GM12878 (cell line): Measurements from ENCODE around the gene DNTTIP2. TPM values are rescaled to one million over a fixed set of nuclear protein-coding genes. Genes with fewer than 3 reads are reported as not detected.
"Not testable (repeated sequence)": the region's sequence is repeated elsewhere in the genome, so short reads cannot be mapped to it uniquely, and the experiment has no call there.

Source experiments
- ATAC-seq: fragments of 200-7000 bp; cut with Tn5 transposase; 3 replicates; pipeline ENCODE4 v1.9.1; 2020; ENCODE audit warnings: mild to moderate bottlenecking, moderate library complexity
- BruUV-seq: library from RNA; stranded (reverse); fragments of 400-500 nt; replicated peaks from 2 replicates; lab custom pipeline; 2021; lab: Mats Ljungman, UMichigan
- CTCF ChIA-PET: fragments of 300-600 bp; sonication (Branson Sonifier 250); formaldehyde crosslinking; extraction: SDS; loops from one replicate; lab custom pipeline; 2021; ENCODE audit warnings: inconsistent platforms; lab: Yijun Ruan, JAX
- POLR2A ChIA-PET: fragments of 350-600 bp; formaldehyde crosslinking; extraction: SDS; loops from one replicate; lab custom pipeline; 2021; ENCODE audit warnings: inconsistent platforms; lab: Charles Lee
- RAD21 ChIA-PET: fragments of 300-600 bp; sonication (Branson Sonifier 250); formaldehyde crosslinking; loops from one replicate; lab custom pipeline; 2023; ENCODE audit warnings: antibody characterized with exemption; ENCODE audit not compliant: unreplicated experiment; lab: Charles Lee
- SMC1A ChIA-PET: fragments of 300-600 bp; sonication (Branson Sonifier 250); formaldehyde crosslinking; loops from one replicate; lab custom pipeline; 2023; ENCODE audit not compliant: unreplicated experiment, uncharacterized antibody; lab: Charles Lee
- DNase-seq: peaks from one replicate; pipeline ENCODE4 v3.0.0-alpha.2; 2011; ENCODE audit warnings: low read depth, low spot score
- FAIRE-seq: peaks from 3 replicates; lab custom pipeline; 2011; peaks lifted over from hg19 to GRCh38; lab: Jason Lieb, UNC
- H2AFZ ChIP-seq: 2 replicates; pipeline ENCODE4 v1.6.0; 2011; ENCODE audit warnings: low read depth, low read length, control low read depth; ENCODE audit not compliant: control insufficient read depth
- H3K27ac ChIP-seq: 2 replicates; pipeline ENCODE4 v1.5.1; 2011; ENCODE audit warnings: control low read depth; ENCODE audit not compliant: control insufficient read depth, insufficient read depth
- H3K27me3 ChIP-seq, 2 experiments: replicated peaks in 1 of 2; 2 replicates each; pipeline versions ENCODE4 v1.6.0 to v1.6.1; 2011; ENCODE audit warnings: low read length in 1 of 2; ENCODE audit not compliant: control insufficient read depth in 2 of 2, insufficient read depth in 2 of 2
- H3K36me3 ChIP-seq, 2 experiments: 2 replicates each; pipeline ENCODE4 v1.5.1; 2011; ENCODE audit warnings: low read length in 1 of 2; ENCODE audit not compliant: control insufficient read depth in 2 of 2, insufficient read depth in 2 of 2
- H3K4me1 ChIP-seq: 2 replicates; pipeline ENCODE4 v1.6.1; 2011; ENCODE audit warnings: mild to moderate bottlenecking, low read length, moderate library complexity, mixed read lengths; ENCODE audit not compliant: control insufficient read depth, insufficient read depth
- H3K4me2 ChIP-seq: 2 replicates; pipeline ENCODE4 v1.6.0; 2011; ENCODE audit warnings: control low read depth; ENCODE audit not compliant: control insufficient read depth, insufficient read depth
- H3K4me3 ChIP-seq: fragments of 200-600 bp; sonication (generic); 2 replicates; pipeline ENCODE4 v1.5.1; 2016
- H3K79me2 ChIP-seq: 2 replicates; pipeline ENCODE4 v1.6.0; 2011; ENCODE audit warnings: low read length; ENCODE audit not compliant: control insufficient read depth, insufficient read depth
- H3K9ac ChIP-seq: 2 replicates; pipeline ENCODE4 v1.8.0; 2011; ENCODE audit warnings: low read length, control low read depth, mixed read lengths; ENCODE audit not compliant: control insufficient read depth, insufficient read depth
- H3K9me3 ChIP-seq: replicated peaks from 3 replicates; pipeline ENCODE4 v1.5.1; 2011; ENCODE audit warnings: mild to moderate bottlenecking, low read length; ENCODE audit not compliant: control insufficient read depth, insufficient read depth
- H4K20me1 ChIP-seq: 2 replicates; pipeline ENCODE4 v1.6.0; 2011; ENCODE audit not compliant: control insufficient read depth, insufficient read depth
- FOXM1 ChIP-seq: IDR thresholded peaks from 2 replicates; pipeline ENCODE4 v1.6.1; 2012; ENCODE audit warnings: low read depth, mild to moderate bottlenecking, inconsistent platforms, low read length, moderate library complexity
- TCF7 ChIP-seq: IDR thresholded peaks from 2 replicates; pipeline ENCODE4 v1.6.1; 2014; ENCODE audit warnings: antibody characterized with exemption, borderline replicate concordance
- WGBS: methylation state at CpG from one replicate; pipeline ENCODE4 v1.1.6; 2016; ENCODE audit warnings: low lambda C conversion rate; ENCODE audit not compliant: insufficient replicate concordance, insufficient coverage; ENCODE audit errors: missing lambda C conversion rate; 5-methylcytosine and 5-hydroxymethylcytosine counted together
- in situ Hi-C: fragments of 300-500 bp; cut with MboI; formaldehyde crosslinking; loops from 9 replicates; pipeline ENCODE4 v1.14.3; 2018; ENCODE audit warnings: mixed read lengths
- intact Hi-C: fragments of 100-400 bp; cut with micrococcal nuclease; formaldehyde crosslinking; loops from one replicate; pipeline ENCODE4 v1.14.2; 2022; ENCODE audit not compliant: unreplicated experiment
- polyA plus RNA-seq, 11 experiments: library from polyadenylated mRNA; depleted of rRNA in 4 of 11; unstranded in 6 of 11; stranded (reverse) in 5 of 11; fragments of >200 nt; fragmentation: Nextera tagmentation in 4 of 11; fragmentation: Illumina TruSeq in 1 of 11; extraction: Ambion mirVana in 4 of 11; extraction: Trizol in 1 of 11; gene quantifications; 1 replicate in 1 of 11; 2 replicates in 10 of 11; pipeline versions ENCODE4 v1.2.1 to v1.2.3, GENCODE V29; 2011 to 2016; ENCODE audit warnings: inconsistent platforms in 2 of 11, missing spikeins in 2 of 11, low read depth in 1 of 11
- total RNA-seq, 4 experiments: library from RNA; depleted of rRNA in 3 of 4; stranded (reverse); fragments of >200 nt in 3 of 4; fragmentation: Illumina TruSeq in 1 of 4; extraction: Trizol in 1 of 4; gene quantifications; 2 replicates each; pipeline versions ENCODE4 v1.2.1 to v1.2.3, GENCODE V29; 2013 to 2021
- TF ChIP-seq, protein P1 (sequence below): fragments of 450-650 bp; IDR thresholded peaks from 2 replicates; pipeline ENCODE4 v1.6.1; 2016; ENCODE audit warnings: mild to moderate bottlenecking, moderate library complexity, borderline replicate concordance
- TF ChIP-seq, protein P2 (sequence below): fragments of 450-650 bp; IDR thresholded peaks from 2 replicates; pipeline ENCODE4 v1.6.1; 2017; ENCODE audit warnings: antibody characterized with exemption, mild to moderate bottlenecking, moderate library complexity

Gene DNTTIP2
- total and polyA plus RNA-seq, 10 of the 15 experiments (the other 5 are each of a cell fraction or from before 2014, with no cell fraction given): 34.3 to 99.2 (median 74.9) TPM

DNA sequence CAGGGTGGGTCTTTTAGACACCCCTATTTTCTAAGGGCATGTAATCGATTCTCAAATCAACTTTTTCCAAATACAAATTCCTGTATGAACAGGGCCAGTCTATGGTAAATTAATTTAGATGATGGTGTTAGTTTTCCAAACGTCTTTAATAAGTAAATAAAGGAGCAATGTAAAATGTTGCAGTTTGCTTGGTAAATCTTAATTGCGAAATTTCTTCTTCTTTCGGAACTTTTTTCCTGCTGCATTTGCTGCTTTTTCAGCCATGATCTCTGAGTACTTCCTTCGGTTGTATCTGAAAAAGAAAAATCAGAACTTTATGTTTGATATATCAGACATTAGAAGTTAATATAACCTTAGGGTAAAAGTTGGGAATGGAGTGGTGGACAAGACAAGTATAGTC, 9.4 kb downstream of the DNTTIP2 start (continued):
- TF ChIP-seq, protein P1, sequence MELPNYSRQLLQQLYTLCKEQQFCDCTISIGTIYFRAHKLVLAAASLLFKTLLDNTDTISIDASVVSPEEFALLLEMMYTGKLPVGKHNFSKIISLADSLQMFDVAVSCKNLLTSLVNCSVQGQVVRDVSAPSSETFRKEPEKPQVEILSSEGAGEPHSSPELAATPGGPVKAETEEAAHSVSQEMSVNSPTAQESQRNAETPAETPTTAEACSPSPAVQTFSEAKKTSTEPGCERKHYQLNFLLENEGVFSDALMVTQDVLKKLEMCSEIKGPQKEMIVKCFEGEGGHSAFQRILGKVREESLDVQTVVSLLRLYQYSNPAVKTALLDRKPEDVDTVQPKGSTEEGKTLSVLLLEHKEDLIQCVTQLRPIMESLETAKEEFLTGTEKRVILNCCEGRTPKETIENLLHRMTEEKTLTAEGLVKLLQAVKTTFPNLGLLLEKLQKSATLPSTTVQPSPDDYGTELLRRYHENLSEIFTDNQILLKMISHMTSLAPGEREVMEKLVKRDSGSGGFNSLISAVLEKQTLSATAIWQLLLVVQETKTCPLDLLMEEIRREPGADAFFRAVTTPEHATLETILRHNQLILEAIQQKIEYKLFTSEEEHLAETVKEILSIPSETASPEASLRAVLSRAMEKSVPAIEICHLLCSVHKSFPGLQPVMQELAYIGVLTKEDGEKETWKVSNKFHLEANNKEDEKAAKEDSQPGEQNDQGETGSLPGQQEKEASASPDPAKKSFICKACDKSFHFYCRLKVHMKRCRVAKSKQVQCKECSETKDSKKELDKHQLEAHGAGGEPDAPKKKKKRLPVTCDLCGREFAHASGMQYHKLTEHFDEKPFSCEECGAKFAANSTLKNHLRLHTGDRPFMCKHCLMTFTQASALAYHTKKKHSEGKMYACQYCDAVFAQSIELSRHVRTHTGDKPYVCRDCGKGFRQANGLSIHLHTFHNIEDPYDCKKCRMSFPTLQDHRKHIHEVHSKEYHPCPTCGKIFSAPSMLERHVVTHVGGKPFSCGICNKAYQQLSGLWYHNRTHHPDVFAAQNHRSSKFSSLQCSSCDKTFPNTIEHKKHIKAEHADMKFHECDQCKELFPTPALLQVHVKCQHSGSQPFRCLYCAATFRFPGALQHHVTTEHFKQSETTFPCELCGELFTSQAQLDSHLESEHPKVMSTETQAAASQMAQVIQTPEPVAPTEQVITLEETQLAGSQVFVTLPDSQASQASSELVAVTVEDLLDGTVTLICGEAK: no peak
- no peak for TF ChIP-seq FOXM1
- no peak for TF ChIP-seq TCF7
- TF ChIP-seq, protein P2, sequence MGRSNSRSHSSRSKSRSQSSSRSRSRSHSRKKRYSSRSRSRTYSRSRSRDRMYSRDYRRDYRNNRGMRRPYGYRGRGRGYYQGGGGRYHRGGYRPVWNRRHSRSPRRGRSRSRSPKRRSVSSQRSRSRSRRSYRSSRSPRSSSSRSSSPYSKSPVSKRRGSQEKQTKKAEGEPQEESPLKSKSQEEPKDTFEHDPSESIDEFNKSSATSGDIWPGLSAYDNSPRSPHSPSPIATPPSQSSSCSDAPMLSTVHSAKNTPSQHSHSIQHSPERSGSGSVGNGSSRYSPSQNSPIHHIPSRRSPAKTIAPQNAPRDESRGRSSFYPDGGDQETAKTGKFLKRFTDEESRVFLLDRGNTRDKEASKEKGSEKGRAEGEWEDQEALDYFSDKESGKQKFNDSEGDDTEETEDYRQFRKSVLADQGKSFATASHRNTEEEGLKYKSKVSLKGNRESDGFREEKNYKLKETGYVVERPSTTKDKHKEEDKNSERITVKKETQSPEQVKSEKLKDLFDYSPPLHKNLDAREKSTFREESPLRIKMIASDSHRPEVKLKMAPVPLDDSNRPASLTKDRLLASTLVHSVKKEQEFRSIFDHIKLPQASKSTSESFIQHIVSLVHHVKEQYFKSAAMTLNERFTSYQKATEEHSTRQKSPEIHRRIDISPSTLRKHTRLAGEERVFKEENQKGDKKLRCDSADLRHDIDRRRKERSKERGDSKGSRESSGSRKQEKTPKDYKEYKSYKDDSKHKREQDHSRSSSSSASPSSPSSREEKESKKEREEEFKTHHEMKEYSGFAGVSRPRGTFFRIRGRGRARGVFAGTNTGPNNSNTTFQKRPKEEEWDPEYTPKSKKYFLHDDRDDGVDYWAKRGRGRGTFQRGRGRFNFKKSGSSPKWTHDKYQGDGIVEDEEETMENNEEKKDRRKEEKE: no peak

DNA sequence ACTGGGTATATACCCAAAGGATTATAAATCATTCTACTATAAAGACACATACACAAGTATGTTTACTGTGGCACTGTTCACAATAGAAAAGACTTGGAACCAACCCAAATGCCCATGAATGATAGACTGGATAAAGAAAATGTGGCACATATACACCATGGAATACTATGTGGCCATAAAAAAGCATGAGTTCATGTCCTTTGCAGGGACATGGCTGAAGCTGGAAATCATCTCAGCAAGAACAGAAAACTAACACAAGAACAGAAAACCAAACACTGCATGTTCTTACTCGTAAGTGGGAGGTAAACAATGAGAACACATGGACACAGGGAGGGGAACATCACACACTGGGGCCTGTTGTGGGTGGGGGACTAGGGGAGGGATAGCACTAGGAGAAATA, 10.5 kb downstream of the DNTTIP2 start:
- H3K4me1 ChIP-seq, H3K4me3 ChIP-seq, DNase-seq, ATAC-seq, in situ Hi-C loops, H3K9me3 ChIP-seq, intact Hi-C loops, BruUV-seq, H2AFZ ChIP-seq, H3K79me2 ChIP-seq, H3K27ac ChIP-seq, H3K4me2 ChIP-seq, RAD21 ChIA-PET, H3K9ac ChIP-seq, POLR2A ChIA-PET, FAIRE-seq, H3K27me3 ChIP-seq, H4K20me1 ChIP-seq, SMC1A ChIA-PET: not testable (repeated sequence)
- CTCF ChIA-PET: interaction anchor here (0.5 kb wide), 1 partner anchor 781 kb away, joined by 3 read pairs; no protein-coding TSS in a partner anchor
- peaks cover 3 to 17% of the 10 kb centered on the region in 2 experiments for H3K36me3 ChIP-seq
- 100% methylated on average over 1 of the region's 1 CpG for WGBS
